Renal cortex interstitium (tissue), 11 donors: Measurements from ENCODE around the gene POLL. TPM values are rescaled to one million over a fixed set of nuclear protein-coding genes. Genes with fewer than 3 reads are reported as not detected.

Experiments
- DNase-seq, 11 donors: peaks; one replicate each; pipeline ENCODE4 v3.0.0-alpha.2; 2013; ENCODE audit warnings: low read depth in 9 of 11, low spot score in 4 of 11; ENCODE audit errors: extremely low read depth in 1 of 11
- polyA plus RNA-seq, 3 donors: library from polyadenylated mRNA; unstranded; fragments of 120-200 nt; gene quantifications; one replicate each; pipeline ENCODE4 v1.2.1, GENCODE V29; 2013; ENCODE audit not compliant: insufficient read length in 3 of 3

The POLL gene
- polyA plus RNA-seq, 3 donors: 31.8 to 42.2 (median 34.1) TPM

DNA sequence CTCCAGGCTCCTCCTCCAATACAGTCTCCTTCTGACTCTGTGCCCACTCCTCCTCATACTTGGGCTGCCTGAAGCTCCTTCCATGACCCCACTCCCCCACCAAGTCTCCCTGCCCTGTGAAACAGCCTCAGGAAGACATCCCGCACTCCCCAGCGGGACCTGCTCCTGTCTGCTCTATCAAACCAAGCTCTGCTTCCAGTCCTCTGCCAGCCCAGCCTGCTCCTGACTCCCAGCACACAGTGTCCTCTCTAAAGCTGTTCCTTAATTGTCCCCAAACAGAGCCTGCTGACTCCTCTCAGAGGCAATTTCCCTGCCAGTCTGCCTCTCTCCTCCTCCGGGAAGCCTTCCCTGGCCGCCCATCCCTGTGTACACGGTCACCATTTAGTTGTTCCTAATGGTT lies 9.9 kb downstream of the POLL start:
- DNase-seq: no peak

DNA sequence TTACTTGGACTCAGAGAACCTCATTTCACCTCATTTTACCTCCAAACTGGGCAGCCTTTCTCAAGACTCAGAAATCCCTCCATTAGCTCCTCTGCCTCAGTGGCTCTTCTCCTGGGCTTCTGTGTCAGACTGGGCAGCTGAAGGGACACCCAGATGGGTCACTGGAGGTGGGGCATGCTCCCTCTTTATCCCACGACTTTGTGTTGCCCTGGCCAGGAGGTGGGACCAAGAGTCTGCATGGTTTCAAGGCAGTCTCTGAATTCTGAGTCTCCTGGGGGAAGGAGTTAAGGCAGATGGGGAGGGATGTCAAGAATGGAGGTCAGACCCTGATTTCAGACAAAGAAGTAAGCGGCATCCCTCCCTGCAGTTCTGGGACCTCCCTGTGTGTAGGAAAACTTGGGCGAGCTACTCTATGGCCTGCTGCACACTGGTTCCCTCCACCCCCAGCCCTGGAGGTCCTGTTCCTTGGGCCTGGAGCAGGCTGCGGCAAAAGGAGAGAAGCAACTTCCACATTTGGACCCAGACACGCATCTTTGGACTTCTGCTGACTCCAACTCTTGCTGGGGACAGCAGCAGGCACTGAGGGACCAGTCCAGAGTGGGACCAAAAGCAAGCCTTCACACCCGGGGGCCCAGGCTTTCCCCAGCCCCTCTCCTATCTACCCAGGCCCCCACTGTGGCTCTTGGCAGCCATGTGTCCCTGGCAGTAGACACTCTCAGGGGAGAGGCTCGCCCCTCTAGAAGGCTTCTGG lies 10.8 kb downstream of the POLL start:
- DNase-seq: no peak

DNA sequence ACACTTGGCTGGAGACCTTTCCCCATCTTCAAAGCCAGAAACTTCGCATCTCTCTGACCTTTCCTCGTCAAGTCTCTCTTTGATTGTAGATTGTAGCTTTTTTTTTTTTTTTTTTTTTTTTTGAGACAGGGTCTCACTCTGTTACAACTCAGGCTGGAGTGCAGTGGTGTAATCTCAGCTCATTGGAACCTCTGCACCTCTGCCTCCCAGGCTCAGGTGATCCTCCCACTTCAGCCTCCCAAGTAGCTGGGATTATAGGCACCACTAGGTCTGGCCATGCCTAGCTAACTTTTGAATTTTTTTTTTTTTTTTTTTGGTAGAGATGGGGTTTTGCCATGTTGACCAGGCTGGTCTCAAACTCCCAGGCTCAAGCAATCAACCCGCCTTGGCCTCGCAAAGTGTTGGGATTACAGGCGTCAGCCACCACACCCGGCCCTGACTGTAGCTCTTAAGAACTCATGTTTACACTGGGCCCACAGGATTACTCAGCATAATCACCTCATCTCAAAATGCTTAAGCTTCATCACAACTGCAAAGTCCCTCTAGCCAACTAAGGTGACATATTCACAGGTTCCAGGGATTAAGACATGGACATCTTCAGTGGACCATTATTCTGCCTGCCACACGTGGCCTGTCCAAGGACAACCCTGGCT lies 11.7 kb downstream of the POLL start:
- DNase-seq: no peak

DNA sequence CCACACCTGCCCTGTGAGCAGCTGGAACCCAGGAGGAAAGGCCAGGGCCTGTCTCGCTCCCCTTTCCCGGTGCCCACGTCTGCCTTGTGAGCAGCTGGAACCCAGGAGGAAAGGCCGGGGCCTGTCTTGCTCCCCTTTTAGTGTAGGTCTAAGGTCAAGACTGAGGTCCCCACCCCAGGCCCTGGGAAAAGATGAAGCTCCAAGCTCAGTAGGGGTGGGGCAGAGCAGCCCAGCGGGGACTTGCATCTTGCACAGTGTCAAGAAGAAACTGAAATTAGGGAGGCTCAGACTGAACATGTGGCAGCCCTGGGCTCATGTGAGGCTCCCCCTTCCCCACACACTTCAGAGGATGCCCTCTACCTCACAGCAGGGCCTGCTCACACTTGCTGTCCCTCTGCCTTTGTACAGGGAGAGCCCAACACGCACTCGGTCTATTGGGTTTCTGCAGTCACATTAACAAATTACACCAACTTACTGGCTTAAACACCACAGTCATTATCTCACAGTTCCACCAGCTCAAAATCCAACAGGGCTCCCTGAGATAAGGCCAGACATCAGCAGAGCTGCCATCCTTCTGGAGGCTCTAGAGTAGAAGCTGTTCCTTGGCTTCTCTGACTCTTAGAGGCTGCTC lies 12.4 kb downstream of the POLL start:
- no peak for DNase-seq

DNA sequence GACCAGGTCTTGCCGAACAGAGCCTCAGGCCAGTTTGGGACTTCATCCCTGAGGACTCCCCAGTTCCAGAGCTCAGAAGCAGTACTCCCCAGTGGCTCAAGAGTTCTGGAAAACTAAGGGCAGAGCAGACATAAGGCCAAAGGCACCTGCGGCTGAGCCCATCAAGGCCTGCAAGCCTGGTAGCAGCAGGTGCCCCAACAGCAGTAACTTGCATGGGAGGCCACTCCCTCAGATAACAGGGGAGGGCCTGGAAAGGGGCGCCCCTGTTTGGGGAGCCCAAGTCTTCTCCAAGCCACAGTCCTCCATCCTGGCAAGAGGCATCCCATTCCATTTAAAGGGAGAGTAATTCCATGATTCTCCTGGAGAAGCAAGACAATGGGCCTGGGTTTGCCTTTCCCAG lies 13.0 kb downstream of the POLL start:
- no peak for DNase-seq

DNA sequence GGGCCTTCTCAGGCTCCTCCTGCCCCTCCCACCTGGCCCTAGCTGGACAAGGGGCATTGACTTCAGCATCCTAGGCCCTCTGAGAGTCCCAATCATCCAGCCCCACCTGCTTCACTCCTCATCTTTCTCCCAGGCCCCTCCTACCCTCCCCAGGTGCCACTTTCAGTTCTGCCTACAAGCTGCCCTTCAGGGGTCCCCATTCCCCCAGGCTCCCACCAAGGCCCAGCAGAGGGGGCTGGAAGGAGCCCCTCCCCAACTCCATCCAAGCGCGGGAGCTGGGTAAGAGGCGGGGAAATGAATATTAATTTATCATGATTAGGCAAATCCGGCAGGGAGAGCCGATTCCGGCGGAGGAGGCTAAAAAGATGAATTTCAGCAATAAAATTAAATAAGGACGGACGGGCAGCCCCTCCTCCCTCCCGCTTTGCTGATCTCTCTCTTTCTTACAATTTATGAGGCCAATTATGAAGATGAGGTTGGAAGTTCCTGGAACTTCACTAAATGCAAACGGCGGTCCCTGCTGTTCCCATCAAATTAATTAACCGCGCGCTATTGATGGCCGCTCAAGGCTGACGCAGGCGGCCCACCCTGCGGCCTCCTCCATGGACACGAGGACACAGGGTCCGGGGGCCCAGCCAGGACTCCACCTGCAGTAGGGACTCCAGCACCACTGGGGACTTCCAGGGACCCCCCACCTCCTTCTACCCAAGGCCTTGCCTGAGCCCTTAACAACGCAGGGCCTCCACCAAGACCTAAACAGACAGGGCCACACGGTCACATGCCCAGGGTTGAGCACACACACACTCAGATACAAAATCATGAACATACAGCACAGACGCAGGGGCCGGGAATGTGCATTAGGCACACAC lies 13.9 kb downstream of the POLL start:
- no peak for DNase-seq

DNA sequence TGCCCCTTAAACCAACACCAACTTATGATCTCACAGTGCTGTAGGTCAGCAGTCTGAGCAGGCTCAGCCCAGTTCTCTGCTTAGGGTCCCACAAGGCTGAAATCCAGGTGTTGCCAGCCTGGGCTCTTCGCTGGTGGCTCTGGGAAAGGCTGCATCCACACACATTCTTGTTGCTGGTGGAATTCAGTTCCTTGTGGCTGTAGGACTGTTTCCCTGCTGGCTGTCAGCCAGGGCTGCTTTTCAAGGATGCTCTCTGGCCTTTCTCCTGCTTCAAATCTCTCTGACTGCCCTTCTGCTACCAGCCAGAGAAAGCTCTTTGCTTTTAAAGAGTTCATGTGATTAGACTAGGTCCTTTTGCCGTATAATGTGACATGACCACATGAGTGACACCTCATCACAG lies 15.3 kb downstream of the POLL start:
- DNase-seq: no peak

DNA sequence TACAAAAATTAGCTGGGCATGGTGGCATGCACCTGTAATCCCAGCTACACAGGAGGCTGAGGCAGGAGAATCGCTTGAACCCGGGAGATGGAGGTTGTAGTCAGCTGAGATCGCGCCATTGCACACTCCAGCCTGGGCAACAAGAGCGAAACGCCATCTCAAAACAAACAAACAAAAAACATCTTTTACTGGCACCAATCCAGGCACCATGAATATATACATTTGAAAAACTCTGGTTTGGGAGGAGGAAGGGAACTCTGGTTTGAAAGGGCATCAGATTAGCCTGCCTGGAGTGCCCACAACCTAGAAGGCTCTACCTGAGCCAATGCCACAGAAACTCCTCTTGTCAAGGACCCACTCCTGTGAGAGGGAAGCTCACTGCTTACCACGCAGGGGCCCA lies 15.9 kb downstream of the POLL start:
- DNase-seq: no peak

DNA sequence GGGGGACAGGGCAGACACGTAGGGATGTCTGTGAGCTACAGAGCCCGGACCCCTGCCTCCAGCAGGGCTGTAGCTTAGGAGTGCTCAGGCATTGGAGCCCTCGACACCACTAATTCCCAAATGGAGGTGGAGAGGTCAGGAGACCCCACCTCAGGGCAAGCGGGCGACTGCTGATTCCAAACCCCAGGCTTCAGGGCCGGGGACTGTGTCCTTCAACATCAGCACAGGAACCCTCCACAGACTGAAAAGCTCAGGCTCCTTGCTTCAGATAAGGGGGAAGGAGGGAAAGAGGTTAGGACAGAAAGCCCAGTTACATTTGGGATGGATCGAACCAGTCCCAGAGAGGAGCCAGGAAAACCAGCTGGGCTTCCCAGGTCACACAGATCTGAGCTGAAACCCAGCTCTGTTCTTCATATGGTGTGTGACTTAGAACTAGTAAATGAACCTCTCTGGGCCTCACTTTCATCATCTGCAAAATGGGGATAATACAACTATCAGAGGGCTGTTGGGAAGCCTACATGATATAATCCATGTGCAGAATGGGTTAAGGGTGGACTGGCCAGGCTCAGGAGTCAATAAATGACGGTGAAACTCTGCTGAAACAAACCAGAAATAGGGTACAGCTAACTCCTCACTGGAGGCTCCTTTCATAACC lies 16.7 kb downstream of the POLL start:
- no peak for DNase-seq

DNA sequence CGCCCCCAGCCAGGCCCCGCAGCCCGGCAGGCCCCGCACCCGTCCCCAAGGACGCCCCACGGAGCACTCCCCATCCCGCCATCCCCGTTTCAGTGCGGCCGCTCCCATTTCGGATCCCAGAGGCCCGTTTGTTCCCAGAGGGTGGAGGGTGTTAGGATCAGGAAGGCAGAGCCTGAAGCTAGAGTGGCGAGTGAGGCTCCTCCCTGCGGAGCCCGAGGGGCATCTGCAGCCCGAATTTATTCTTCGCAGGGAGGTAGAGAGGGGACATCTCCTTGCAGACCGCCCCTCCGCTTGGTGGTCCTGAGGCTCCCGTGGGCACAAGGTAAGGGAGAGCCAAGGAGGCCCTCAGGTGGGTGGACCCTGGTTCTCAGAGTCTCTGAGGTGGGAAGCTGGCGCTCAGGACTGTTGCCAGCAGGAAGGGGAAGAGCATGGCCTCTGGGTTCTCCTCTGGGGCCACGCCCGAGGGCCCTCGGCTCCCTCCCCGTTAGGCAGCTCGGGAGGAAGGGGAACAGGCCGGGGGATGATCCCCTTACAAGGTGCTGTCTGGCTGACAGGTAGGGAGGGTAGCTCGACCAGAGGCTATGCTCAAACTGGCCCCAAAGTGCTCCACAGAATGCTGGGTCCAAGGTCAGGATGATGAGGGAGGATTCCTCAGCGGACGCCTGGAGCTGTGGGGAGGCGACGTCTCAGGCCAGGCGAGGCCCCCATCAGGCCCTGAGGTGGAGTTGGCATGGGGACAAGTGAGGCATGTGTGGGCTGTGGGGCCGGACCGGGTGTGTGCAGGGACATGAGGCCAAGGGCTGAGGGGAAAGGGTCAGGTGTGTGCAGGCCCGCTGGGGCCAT lies 17.4 kb downstream of the POLL start:
- DNase-seq: no peak

DNA sequence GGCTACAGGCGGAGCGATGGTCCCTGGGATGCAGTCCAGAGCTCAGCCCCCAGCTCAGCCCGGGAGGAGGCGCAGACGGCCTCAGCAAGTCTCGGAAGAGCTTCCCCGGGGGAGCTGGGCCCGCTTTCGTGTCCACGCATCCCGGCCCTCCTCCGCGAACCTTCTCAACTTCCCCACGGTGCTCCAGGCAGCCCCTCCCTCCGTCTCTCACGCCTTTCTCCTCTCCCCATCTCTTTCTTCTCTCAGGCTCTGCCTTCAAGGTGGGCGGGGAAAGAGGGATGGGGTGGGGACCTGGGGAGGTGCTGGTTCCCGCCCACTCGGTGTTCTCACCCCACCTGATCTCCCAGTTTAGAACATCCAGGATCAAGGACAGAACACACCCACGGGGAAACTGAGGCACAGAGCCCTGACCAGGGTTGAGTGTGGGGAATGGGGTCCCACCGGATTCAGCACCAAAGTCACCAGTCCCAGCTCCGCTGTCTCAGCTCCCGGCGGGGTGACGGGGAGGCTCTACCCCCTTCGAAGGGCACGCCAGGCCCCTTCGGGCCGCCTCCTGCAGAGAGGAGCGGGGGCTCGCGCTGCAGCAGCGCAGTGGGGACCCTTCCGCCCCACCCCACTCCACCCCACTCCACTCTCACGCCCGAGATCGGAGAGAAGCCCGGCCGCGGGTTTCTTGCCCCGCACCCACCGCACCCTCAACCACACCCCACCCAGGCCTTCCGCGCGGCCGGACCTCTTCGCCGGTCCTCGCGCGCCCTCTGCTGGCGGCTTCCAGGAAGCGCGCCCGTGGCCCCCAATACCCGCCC lies 18.2 kb downstream of the POLL start:
- peak in 6 of 11 donors; percentile 42 to 73 (median 59) for DNase-seq

DNA sequence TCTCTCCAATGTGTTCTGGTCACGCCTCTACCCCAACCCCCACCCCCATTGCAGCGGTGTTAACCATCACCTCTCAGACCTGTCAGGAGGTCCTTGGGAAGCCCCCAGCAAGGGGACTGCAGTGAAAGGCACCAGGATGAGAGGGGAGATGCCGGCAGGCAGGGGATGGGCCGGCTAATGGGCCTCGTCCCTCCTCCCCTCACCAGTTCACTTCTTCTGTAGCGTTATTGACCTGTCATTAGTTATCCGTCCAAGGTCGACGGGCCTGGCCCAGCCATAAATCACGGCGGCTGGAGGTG lies 18.8 kb downstream of the POLL start:
- DNase-seq: no peak

DNA sequence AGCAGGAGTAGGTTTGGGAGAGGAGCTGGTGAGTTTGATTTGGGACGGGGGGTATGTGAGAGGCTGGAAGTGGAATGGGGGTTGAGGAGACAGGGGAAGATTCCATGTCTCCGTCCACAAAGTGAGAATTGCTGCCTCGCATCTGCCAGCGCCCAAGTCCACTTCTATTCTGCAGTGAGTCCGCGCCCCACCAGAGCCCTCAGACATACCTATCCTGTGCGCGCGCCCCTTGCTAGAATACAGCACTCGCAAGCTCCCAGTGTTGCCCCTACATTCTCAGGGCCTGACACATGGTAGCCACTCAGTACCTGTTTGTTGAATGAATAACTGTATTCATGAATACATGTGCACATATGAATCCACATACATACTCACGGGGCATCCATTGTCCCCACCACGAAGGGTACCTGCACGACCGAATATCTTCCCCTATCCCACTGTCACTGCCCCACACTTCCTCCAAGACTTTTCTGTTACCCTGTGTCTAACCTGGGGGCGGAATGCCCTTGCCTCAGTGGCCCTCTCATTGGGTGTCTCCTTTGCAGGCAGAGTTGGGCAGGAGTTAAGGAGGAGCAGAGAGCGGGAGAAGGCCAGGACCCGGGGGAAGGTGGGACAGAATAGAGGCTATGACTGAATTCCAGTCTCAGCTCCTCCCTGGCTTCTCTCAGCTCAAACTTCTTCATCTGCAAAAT lies 19.9 kb downstream of the POLL start:
- no peak for DNase-seq

DNA sequence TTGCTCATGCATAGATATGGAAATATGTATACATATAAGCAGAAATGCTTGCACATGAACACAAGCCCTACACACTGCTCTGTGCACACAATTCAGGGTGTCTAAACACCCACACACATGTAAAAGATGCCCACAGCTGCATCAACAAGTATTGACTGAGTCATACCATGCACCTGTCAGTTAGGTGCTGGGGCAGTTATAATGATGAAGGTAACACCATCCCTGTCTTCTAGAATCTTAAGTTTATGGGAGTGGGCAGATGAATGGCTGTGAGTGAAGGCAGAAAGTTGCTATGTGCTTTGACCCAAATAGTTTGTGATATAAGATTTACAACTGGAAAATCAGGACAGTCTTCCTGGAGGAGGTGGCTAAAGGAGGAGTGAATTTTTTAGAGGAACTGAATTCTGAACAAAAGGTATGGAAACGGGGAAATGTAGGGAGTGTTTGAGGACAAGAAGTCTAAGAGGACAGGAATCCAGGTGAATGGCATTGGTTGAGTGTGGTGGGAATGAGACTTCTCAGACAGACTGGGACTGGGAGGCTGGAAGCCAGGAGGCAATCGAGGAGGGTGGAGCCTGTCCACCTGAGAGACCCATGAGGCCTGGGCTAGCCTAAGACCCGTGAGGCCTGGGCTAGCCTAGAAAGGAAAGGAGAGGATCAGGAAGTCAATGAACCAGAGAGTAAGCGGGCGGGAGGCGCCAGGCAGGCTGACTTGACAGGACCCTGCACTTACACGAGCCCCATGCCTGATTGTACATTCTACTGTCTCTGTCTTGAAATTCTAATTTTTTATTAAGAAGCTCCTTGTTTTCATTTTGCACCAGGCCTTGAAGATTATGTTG lies 20.7 kb downstream of the POLL start:
- DNase-seq: no peak

DNA sequence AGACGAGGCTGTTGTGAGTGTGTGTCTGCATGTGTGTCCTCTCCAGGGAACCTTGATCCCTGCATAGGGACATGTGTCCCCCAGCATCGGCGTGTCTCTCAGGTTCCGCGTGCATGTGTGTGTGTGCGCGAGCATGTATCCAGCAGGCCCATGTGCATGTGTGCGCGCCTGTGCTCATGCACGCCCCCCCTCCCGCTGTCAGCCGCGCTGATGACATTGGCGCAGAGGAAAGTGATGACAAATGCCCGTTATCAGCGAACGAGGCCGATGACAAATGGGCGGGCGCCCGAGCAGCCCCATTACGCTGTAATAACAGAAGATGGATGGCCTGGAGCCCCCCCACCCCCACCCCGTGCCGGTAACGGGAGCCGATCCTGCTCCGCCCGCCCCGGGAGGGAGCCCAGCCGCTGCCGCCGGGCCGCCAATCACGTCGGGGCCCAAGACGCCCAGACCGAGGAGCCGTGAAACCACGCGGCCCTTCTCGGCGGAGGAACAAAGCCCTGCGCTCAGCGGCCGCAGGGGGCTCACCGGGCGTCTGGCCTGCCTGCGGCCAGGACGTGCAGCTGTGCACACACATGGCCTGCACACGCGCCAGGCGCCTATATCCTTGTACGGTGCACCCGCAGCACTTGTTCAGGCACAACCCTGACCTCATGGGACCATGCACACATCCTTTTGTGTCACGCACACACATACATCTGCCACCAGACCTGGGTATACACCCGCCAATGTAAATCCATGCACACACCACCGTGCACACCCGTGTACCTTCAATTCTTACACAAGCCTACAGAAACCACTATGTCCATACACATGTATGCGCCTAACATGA lies 21.5 kb downstream of the POLL start:
- no peak for DNase-seq
